Caco-2 (cell line): ENCODE results near the gene CCDC175. TPM values are rescaled to one million over a fixed set of nuclear protein-coding genes. Genes with fewer than 3 reads are reported as not detected.

Experiments
- BruUV-seq: library from RNA; stranded (reverse); fragments of 400-500 nt; replicated peaks from 2 replicates; lab custom pipeline; 2021; lab: Mats Ljungman, UMichigan
- CTCF ChIA-PET: fragments of 300-600 bp; sonication (Branson Sonifier 250); formaldehyde crosslinking; loops from one replicate; lab custom pipeline; 2022; ENCODE audit warnings: antibody characterized with exemption; lab: Charles Lee
- POLR2A ChIA-PET: fragments of 300-600 bp; sonication (Branson Sonifier 250); formaldehyde crosslinking; loops from one replicate; lab custom pipeline; 2022; ENCODE audit warnings: antibody characterized with exemption; lab: Charles Lee
- DNase-seq, 2 experiments: peaks; one replicate each; pipeline versions ENCODE4 v3.0.0 to v3.0.0-alpha.2; 2020 to 2022
- H3K27me3 ChIP-seq: replicated peaks from 2 replicates; pipeline ENCODE4 v1.6.0; 2011; ENCODE audit warnings: low read length; ENCODE audit not compliant: control insufficient read depth, insufficient read depth
- H3K36me3 ChIP-seq: 2 replicates; pipeline ENCODE4 v1.5.1; 2011; ENCODE audit warnings: low read length; ENCODE audit not compliant: control insufficient read depth, insufficient read depth
- H3K4me1 ChIP-seq: fragments of 250-450 bp; sonication (Bioruptor Pico); 2 replicates; pipeline ENCODE4 v1.5.1; 2020; ENCODE audit warnings: mild to moderate bottlenecking
- H3K4me3 ChIP-seq: 2 replicates; pipeline ENCODE4 v1.5.1; 2011; ENCODE audit warnings: low read depth, mild to moderate bottlenecking, control low read depth, low read length
- H3K9me3 ChIP-seq: fragments of 250-450 bp; sonication (Bioruptor Pico); 2 replicates; pipeline ENCODE4 v1.5.1; 2020; ENCODE audit warnings: mild to moderate bottlenecking, moderate library complexity
- H3K27ac Mint-ChIP-seq: one replicate; pipeline ENCODE4 v1.8.0; 2022; ENCODE audit warnings: mixed read lengths; ENCODE audit not compliant: unreplicated experiment
- H3K27me3 Mint-ChIP-seq: one replicate; pipeline ENCODE4 v1.8.0; 2022; ENCODE audit warnings: mixed read lengths; ENCODE audit not compliant: insufficient read depth, unreplicated experiment
- H3K36me3 Mint-ChIP-seq: one replicate; pipeline ENCODE4 v1.8.0; 2022; ENCODE audit warnings: mild to moderate bottlenecking, mixed read lengths; ENCODE audit not compliant: insufficient read depth, unreplicated experiment
- H3K4me1 Mint-ChIP-seq: one replicate; pipeline ENCODE4 v1.8.0; 2022; ENCODE audit warnings: low read depth, mixed read lengths; ENCODE audit not compliant: unreplicated experiment
- H3K4me3 Mint-ChIP-seq: one replicate; pipeline ENCODE4 v1.8.0; 2022; ENCODE audit warnings: mild to moderate bottlenecking, moderate library complexity, mixed read lengths; ENCODE audit not compliant: unreplicated experiment
- H3K9me3 Mint-ChIP-seq: one replicate; pipeline ENCODE4 v1.8.0; 2022; ENCODE audit warnings: mixed read lengths; ENCODE audit not compliant: unreplicated experiment
- CTCF ChIP-seq, 2 experiments: fragments of 200-600 bp in 1 of 2; IDR thresholded peaks; 1 replicate in 1 of 2; 2 replicates in 1 of 2; pipeline versions ENCODE4 v1.5.1 to v1.8.0; 2011 to 2022; ENCODE audit warnings: antibody characterized with exemption in 1 of 2, control low read depth in 1 of 2, inconsistent platforms in 1 of 2, low read depth in 1 of 2, low read length in 1 of 2, mild to moderate bottlenecking in 1 of 2, moderate library complexity in 1 of 2; ENCODE audit not compliant: insufficient read depth in 1 of 2, severe bottlenecking in 1 of 2, unreplicated experiment in 1 of 2
- intact Hi-C: fragments of 100-400 bp; cut with micrococcal nuclease; formaldehyde crosslinking; loops from one replicate; pipeline ENCODE4 v1.10.0; 2022; ENCODE audit not compliant: unreplicated experiment
- total RNA-seq: library from RNA; stranded (reverse); gene quantifications from 2 replicates; pipeline ENCODE4 v1.2.3, GENCODE V29; 2022

CCDC175 gene
- total RNA-seq, 1 experiment from 2014 or later, result not detected

- Histone ChIP-seq H3K36me3 (no peaks in the 10 kb centered on the region), H3K4me1 (0 out of 2 replicates have a peak, but pooled peaks cover 7% of the 10 kb centered on the region), H3K9me3 (no peaks in the 10 kb centered on the region), H3K27me3 (no peaks in the 10 kb centered on the region), H3K4me3 (peak overlapping the region; percentile 66)
- H3K27me3 Mint-ChIP-seq, result peaks cover 4% of the 10 kb centered on the region
- TF ChIP-seq CTCF (IDR thresholded peaks at IDR 0.05; ENCODE audit: insufficient read depth in 1 of 2, low read depth in 1 of 2, low read length in 1 of 2, severe bottlenecking in 1 of 2, unreplicated experiment in 1 of 2), result no peak
- ChIA-PET POLR2A (no interaction called here), CTCF (interaction anchor here (0.9 to 1.0 kb wide), 2 partner anchors 19 to 137 kb away, joined by 4 read pairs; partner anchors contain the start of genes JKAMP and L3HYPDH)
- BruUV-seq, result no TSS peak
- intact Hi-C loops, result no loop called here
- H3K9me3 Mint-ChIP-seq, result no peaks in the 10 kb centered on the region
- DNase-seq, result peak; percentile 52 to 77
- H3K4me1 Mint-ChIP-seq, result no peaks in the 10 kb centered on the region
- peak overlapping the region; percentile 78 for H3K4me3 Mint-ChIP-seq
- H3K36me3 Mint-ChIP-seq, result no peaks in the 10 kb centered on the region
- no peak overlapping the region for H3K27ac Mint-ChIP-seq
Observed at GRCh38 chr14:59464486-59465315, 111.9 kb downstream of the CCDC175 start.

DNA sequence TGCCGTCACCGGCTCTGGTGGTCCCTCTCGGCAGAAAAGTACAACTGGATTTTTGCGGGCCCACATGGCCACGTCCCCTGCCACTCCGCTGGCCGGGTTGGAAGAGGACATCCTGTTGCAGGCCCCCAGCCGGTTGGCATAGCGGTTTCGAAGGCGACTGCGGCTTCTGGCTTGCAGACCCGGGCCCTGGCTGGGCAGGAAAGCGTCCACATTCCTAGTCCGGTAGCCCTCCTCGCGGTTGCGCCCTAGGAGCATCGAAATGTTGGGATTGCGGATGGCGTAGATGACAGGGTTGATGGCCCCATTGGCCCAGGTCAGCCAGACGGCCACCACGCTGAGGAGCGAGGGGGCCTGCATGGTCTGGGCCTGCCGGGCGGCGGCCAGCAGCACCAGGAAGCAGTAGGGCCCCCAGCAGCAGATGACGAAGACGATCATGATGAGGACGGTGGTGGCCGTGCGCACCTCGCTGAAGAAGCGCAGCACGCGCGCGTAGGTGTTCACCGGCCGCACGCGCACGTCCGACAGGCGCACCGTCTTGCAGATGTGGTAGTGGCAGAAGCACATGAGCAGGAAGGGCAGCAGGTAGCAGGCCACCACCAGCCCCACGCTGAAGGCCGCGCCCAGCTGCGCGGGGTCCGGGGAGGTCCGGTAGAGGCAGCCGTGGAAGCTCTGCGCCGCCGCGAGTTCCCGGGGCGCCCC lies 112.7 kb downstream of the CCDC175 start:
- DNase-seq, result no peak
- no peaks in the 10 kb centered on the region for H3K4me1 Mint-ChIP-seq
- no peak for TF ChIP-seq CTCF (IDR thresholded peaks at IDR 0.05; ENCODE audit: insufficient read depth in 1 of 2, low read depth in 1 of 2, low read length in 1 of 2, severe bottlenecking in 1 of 2, unreplicated experiment in 1 of 2)
- peak overlapping the region; percentile 66 for H3K4me3 ChIP-seq
- no peaks in the 10 kb centered on the region for H3K36me3 ChIP-seq
- no peak overlapping the region for H3K27ac Mint-ChIP-seq
- H3K4me3 Mint-ChIP-seq, result peak overlapping the region; percentile 78
- intact Hi-C loops, result no loop called here
- CTCF ChIA-PET, result interaction anchor here (1.0 kb wide), 1 partner anchor 20 kb away, joined by 4 read pairs; the partner anchor contains the start of genes JKAMP and L3HYPDH
- H3K9me3 ChIP-seq, result no peaks in the 10 kb centered on the region
- H3K36me3 Mint-ChIP-seq, result no peaks in the 10 kb centered on the region
- no peaks in the 10 kb centered on the region for H3K9me3 Mint-ChIP-seq
- peaks cover 7% of the 10 kb centered on the region; the same call in 1 of the 2 replicates for H3K4me1 ChIP-seq
- no peaks in the 10 kb centered on the region for H3K27me3 ChIP-seq
- POLR2A ChIA-PET, result no interaction called here
- H3K27me3 Mint-ChIP-seq, result peaks cover 4% of the 10 kb centered on the region
- no TSS peak for BruUV-seq

GRCh38 chr14:59461891-59462290 lies 114.7 kb downstream of the CCDC175 start:
- Histone ChIP-seq H3K27me3 (no peaks in the 10 kb centered on the region), H3K4me3 (no peak overlapping the region), H3K36me3 (no peaks in the 10 kb centered on the region), H3K9me3 (no peaks in the 10 kb centered on the region), H3K4me1 (peaks cover 7% of the 10 kb centered on the region; the same call in 1 of the 2 replicates)
- no peaks in the 10 kb centered on the region for H3K9me3 Mint-ChIP-seq
- H3K27me3 Mint-ChIP-seq, result peaks cover 4% of the 10 kb centered on the region
- H3K27ac Mint-ChIP-seq, result no peak overlapping the region
- ChIA-PET POLR2A (no interaction called here), CTCF (no interaction called here)
- BruUV-seq, result no TSS peak
- H3K4me1 Mint-ChIP-seq, result no peaks in the 10 kb centered on the region
- DNase-seq, result no peak
- no peaks in the 10 kb centered on the region for H3K36me3 Mint-ChIP-seq
- intact Hi-C loops, result no loop called here
- no peak overlapping the region for H3K4me3 Mint-ChIP-seq
- no peak for TF ChIP-seq CTCF (IDR thresholded peaks at IDR 0.05; ENCODE audit: insufficient read depth in 1 of 2, low read depth in 1 of 2, low read length in 1 of 2, severe bottlenecking in 1 of 2, unreplicated experiment in 1 of 2)
